PC-9 (cell line): ENCODE results near the gene PLK5.

Experiments used
- CTCF ChIP-seq: fragments of 200-600 bp; sonication (generic); conservative IDR thresholded peaks from 2 replicates; pipeline ENCODE4 v1.6.1; 2017; ENCODE audit warnings: mixed run types, antibody characterized with exemption, mild to moderate bottlenecking, moderate library complexity
- EZH2 ChIP-seq: fragments of 200-600 bp; sonication (generic); IDR thresholded peaks from 2 replicates; pipeline ENCODE4 v1.8.0; 2017; ENCODE audit warnings: antibody characterized with exemption, low read depth

- TF ChIP-seq CTCF = no peak
- TF ChIP-seq EZH2 = no peak
These were observed 34.7 kb downstream of the PLK5 start for GRCh38 chr19:1558552-1558951.
